ENCODE data around the gene HPCAL4.

DNA sequence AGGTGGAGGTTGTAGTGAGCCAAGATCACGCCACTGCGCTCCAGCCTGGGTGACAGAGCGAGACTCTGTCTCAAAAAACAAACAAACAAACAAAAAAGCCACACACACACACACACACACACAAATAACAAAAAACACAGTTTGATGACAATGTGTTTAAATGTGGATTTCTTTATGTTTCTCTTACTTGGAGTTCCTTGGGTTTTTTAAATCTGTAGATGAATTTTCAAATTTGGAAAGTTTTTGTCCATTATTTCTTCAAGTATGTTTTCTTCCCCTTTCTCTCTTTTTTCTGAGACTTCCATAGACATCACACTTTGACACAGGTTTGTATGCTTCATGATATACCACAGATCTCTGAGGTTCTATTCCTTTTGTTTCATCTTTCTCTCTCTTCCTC, 35.4 kb upstream of the HPCAL4 start:
- TF ChIP-seq, protein P1, sequence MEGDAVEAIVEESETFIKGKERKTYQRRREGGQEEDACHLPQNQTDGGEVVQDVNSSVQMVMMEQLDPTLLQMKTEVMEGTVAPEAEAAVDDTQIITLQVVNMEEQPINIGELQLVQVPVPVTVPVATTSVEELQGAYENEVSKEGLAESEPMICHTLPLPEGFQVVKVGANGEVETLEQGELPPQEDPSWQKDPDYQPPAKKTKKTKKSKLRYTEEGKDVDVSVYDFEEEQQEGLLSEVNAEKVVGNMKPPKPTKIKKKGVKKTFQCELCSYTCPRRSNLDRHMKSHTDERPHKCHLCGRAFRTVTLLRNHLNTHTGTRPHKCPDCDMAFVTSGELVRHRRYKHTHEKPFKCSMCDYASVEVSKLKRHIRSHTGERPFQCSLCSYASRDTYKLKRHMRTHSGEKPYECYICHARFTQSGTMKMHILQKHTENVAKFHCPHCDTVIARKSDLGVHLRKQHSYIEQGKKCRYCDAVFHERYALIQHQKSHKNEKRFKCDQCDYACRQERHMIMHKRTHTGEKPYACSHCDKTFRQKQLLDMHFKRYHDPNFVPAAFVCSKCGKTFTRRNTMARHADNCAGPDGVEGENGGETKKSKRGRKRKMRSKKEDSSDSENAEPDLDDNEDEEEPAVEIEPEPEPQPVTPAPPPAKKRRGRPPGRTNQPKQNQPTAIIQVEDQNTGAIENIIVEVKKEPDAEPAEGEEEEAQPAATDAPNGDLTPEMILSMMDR (IDR thresholded peaks at IDR 0.05; ENCODE audit: insufficient read depth, low read depth, low read length) = no peak
- TF ChIP-seq EZH2 (IDR thresholded peaks at IDR 0.05; ENCODE audit: insufficient read depth, low read length) = no peak

Measured in astrocyte (in vitro differentiated cells and primary cell).